ENCODE data around the gene PRKAA1.

GRCh38 chr5:40780199-40780598 lies 18.0 kb downstream of the PRKAA1 start:
- no peak for TF ChIP-seq POLR2AphosphoS5 (IDR thresholded peaks at IDR 0.05)
- TF ChIP-seq CTCF (IDR thresholded peaks at IDR 0.05) = no peak
